Measurements from ENCODE around the gene CCDC152.

Gene CCDC152

GRCh38 chr5:42806004-42806700, 49.5 kb downstream of the CCDC152 start:
- TF ChIP-seq CTCF (IDR thresholded peaks at IDR 0.05; ENCODE audit: poor library complexity, severe bottlenecking) = no peak
- H3K4me1 ChIP-seq (ENCODE audit: insufficient read depth, poor library complexity, severe bottlenecking) = no peaks in the 10 kb centered on the region
- no peak overlapping the region for H3K4me3 ChIP-seq (ENCODE audit: severe bottlenecking)
- no peaks in the 10 kb centered on the region for H3K36me3 ChIP-seq (ENCODE audit: low read depth)
- no peaks in the 10 kb centered on the region for H3K27me3 ChIP-seq (ENCODE audit: insufficient read depth, poor library complexity, severe bottlenecking)
- DNase-seq (ENCODE audit: low spot score) = no peak
- ATAC-seq (ENCODE audit: low read depth) = no peak
- no peak overlapping the region for H3K27ac ChIP-seq (ENCODE audit: poor library complexity, severe bottlenecking)
- peaks cover 2% of the 10 kb centered on the region for H3K9me3 ChIP-seq (ENCODE audit: severe bottlenecking)

GRCh38 chr5:42806701-42807262, 50.2 kb downstream of the CCDC152 start:
- Histone ChIP-seq H3K27ac (ENCODE audit: poor library complexity, severe bottlenecking) (no peak overlapping the region), H3K36me3 (ENCODE audit: low read depth) (no peaks in the 10 kb centered on the region), H3K4me1 (ENCODE audit: insufficient read depth, poor library complexity, severe bottlenecking) (no peaks in the 10 kb centered on the region), H3K27me3 (ENCODE audit: insufficient read depth, poor library complexity, severe bottlenecking) (no peaks in the 10 kb centered on the region), H3K4me3 (ENCODE audit: severe bottlenecking) (no peak overlapping the region), H3K9me3 (ENCODE audit: severe bottlenecking) (peaks cover 2% of the 10 kb centered on the region)
- ATAC-seq (ENCODE audit: low read depth) = no peak
- no peak for DNase-seq (ENCODE audit: low spot score)
- TF ChIP-seq CTCF (IDR thresholded peaks at IDR 0.05; ENCODE audit: poor library complexity, severe bottlenecking) = no peak

DNA sequence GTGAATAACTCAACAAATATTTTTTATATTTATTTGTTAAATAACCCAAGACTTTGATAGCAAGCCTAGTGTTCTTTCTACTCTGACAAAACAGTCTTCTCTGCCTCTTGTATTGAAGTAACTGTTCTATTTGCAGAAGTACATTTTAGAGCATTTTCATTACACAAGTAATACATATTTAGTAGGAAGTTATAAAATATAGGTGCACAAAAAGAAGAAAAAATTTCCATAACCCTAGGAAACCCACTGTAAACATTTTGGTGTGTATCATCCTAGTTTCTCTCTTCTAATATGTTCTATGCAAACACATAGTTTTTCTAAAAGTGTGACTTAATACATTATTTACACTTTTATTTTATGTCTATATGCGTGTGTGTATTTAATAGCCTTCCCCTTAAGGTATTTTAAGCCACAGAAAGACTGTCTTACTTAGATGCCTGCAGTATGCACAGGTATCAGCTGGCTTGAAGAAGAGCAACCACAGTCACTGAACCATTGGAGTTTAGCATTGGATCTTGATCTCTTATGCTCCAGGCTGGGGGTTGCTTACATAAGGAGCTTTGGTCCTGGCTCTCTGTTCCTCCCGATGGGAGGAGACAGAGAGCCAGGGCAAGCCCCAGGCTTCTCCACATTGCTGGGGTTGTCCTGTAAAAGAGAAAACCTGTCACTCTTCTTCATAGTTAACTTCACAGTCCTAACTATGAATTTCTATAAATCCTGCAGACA, 51.3 kb downstream of the CCDC152 start:
- ATAC-seq (ENCODE audit: low read depth) (no peak), DNase-seq (ENCODE audit: low spot score) (no peak)
- H3K36me3 ChIP-seq (ENCODE audit: low read depth) = no peaks in the 10 kb centered on the region
- no peak overlapping the region for H3K27ac ChIP-seq (ENCODE audit: poor library complexity, severe bottlenecking)
- peaks cover 2% of the 10 kb centered on the region for H3K9me3 ChIP-seq (ENCODE audit: severe bottlenecking)
- no peak overlapping the region for H3K4me3 ChIP-seq (ENCODE audit: severe bottlenecking)
- no peaks in the 10 kb centered on the region for H3K27me3 ChIP-seq (ENCODE audit: insufficient read depth, poor library complexity, severe bottlenecking)
- H3K4me1 ChIP-seq (ENCODE audit: insufficient read depth, poor library complexity, severe bottlenecking) = no peaks in the 10 kb centered on the region
- no peak for TF ChIP-seq CTCF (IDR thresholded peaks at IDR 0.05; ENCODE audit: poor library complexity, severe bottlenecking)

DNA sequence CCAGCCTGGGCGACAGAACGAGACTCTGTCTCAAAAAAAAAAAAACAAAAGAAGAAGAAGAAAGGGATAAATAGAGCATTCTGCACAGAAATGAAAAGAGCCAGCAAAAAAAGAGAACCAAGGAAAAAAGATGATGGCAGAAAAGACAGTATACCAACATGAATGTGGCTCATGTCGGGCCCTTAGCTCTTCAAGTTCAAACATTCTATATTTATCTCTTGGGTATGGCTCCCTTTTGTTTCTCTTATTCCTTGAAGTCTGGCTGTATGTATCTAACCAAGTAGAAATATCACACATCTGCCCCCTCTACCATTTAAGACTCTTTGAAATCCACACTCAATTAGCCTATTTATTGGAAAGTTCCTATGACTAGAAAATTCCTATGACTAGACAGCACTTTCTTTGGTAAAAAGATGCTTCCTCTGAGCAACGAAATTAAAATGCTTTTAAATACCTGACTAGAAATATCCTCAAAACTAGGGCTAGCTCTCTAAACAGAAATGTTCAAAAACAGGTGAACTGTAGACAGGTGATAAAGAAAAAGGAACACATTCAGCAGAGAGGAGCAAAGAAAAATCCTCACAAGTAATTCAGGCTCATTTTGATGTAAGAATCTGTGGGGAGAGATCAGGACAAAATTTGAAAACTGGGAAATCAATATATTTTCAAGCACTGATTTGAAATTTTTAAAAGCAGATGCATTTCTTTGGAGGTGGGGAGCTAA, 52.4 kb downstream of the CCDC152 start:
- Histone ChIP-seq H3K4me3 (ENCODE audit: severe bottlenecking) (no peak overlapping the region), H3K27ac (ENCODE audit: poor library complexity, severe bottlenecking) (no peak overlapping the region), H3K27me3 (ENCODE audit: insufficient read depth, poor library complexity, severe bottlenecking) (no peaks in the 10 kb centered on the region)

More for the DNA sequence above, 52.4 kb downstream of the CCDC152 start:
- Histone ChIP-seq H3K36me3 (ENCODE audit: low read depth) (no peaks in the 10 kb centered on the region), H3K4me1 (ENCODE audit: insufficient read depth, poor library complexity, severe bottlenecking) (no peaks in the 10 kb centered on the region), H3K9me3 (ENCODE audit: severe bottlenecking) (peaks cover 2% of the 10 kb centered on the region)
- DNase-seq (ENCODE audit: low spot score) (no peak), ATAC-seq (ENCODE audit: low read depth) (no peak)
- no peak for TF ChIP-seq CTCF (IDR thresholded peaks at IDR 0.05; ENCODE audit: poor library complexity, severe bottlenecking)

Data from RWPE2 (cell line).